D721Med (cell line): Measurements from ENCODE around the gene TMEM184A.
"Not testable (repeated sequence)": the region's sequence is repeated elsewhere in the genome, so short reads cannot be mapped to it uniquely, and the experiment has no call there.

Source experiments
- DNase-seq: peaks from one replicate; pipeline ENCODE4 v3.0.0; 2011; ENCODE audit warnings: low spot score; ENCODE audit not compliant: insufficient read length
- FAIRE-seq: peaks from 2 replicates; lab custom pipeline; 2011; peaks lifted over from hg19 to GRCh38; lab: Jason Lieb, UNC
- TF ChIP-seq, protein P1 (sequence below): IDR thresholded peaks from 2 replicates; pipeline ENCODE4 v1.5.1; 2012; ENCODE audit warnings: mild to moderate bottlenecking, control low read depth; ENCODE audit not compliant: insufficient read depth; ENCODE audit errors: missing control alignments

TMEM184A gene

GRCh38 chr7:1516586-1517251, 39.3 kb downstream of the TMEM184A start:
- TF ChIP-seq, protein P1, sequence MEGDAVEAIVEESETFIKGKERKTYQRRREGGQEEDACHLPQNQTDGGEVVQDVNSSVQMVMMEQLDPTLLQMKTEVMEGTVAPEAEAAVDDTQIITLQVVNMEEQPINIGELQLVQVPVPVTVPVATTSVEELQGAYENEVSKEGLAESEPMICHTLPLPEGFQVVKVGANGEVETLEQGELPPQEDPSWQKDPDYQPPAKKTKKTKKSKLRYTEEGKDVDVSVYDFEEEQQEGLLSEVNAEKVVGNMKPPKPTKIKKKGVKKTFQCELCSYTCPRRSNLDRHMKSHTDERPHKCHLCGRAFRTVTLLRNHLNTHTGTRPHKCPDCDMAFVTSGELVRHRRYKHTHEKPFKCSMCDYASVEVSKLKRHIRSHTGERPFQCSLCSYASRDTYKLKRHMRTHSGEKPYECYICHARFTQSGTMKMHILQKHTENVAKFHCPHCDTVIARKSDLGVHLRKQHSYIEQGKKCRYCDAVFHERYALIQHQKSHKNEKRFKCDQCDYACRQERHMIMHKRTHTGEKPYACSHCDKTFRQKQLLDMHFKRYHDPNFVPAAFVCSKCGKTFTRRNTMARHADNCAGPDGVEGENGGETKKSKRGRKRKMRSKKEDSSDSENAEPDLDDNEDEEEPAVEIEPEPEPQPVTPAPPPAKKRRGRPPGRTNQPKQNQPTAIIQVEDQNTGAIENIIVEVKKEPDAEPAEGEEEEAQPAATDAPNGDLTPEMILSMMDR = no peak
- DNase-seq (no peak), FAIRE-seq (no peak)

DNA sequence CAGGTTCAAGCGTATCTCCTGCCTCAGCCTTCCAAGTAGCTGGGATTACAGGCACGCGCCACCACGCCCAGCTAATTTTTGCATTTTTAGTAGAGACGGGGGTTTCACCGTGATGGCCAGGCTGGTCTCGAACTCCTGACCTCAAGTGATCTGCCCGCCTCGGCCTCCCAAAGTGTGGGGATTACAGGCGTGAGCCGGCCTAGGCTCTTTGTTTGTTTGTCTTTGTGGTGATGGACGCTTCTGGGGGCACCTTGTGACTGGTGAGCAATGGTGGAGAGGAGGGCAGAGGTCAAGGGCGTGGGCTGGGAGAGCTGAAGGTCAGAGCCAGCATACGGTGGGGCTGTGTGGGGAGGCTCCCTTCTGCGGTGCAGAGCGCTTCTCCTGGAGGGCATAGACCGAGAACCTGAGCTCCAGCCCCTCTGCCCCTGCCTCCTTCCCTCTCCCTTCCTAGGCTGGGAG, 40.5 kb downstream of the TMEM184A start:
- FAIRE-seq, DNase-seq: not testable (repeated sequence)

- no peak for DNase-seq
- no peak for FAIRE-seq
- TF ChIP-seq, protein P1 = no peak
These were observed 41.0 kb downstream of the TMEM184A start for GRCh38 chr7:1514995-1515401.

DNA sequence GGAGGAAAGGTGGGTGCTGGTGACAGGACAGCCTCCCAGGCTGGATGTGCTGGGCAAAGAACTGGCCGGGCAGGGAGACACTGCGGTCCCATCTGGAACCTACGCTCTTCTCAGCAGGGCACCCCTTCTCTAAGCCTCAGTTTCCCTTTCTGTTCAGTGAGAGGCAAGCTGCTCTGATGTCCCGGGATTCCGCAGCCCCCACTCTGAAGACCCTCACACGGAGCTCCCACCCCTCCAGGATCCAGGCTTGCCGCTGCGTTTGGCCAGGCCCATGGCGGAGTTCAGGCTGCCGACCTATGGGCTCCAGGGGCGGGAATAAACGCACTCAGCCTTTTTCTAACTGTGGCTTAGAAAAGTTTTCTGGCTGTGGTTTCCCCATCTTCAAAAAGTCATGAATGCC, 41.6 kb downstream of the TMEM184A start:
- TF ChIP-seq, protein P1 = no peak
- FAIRE-seq (no peak), DNase-seq (no peak)

- FAIRE-seq = no peak
- TF ChIP-seq, protein P1 = no peak
- no peak for DNase-seq
These were observed 42.3 kb downstream of the TMEM184A start for GRCh38 chr7:1513657-1514095.

DNA sequence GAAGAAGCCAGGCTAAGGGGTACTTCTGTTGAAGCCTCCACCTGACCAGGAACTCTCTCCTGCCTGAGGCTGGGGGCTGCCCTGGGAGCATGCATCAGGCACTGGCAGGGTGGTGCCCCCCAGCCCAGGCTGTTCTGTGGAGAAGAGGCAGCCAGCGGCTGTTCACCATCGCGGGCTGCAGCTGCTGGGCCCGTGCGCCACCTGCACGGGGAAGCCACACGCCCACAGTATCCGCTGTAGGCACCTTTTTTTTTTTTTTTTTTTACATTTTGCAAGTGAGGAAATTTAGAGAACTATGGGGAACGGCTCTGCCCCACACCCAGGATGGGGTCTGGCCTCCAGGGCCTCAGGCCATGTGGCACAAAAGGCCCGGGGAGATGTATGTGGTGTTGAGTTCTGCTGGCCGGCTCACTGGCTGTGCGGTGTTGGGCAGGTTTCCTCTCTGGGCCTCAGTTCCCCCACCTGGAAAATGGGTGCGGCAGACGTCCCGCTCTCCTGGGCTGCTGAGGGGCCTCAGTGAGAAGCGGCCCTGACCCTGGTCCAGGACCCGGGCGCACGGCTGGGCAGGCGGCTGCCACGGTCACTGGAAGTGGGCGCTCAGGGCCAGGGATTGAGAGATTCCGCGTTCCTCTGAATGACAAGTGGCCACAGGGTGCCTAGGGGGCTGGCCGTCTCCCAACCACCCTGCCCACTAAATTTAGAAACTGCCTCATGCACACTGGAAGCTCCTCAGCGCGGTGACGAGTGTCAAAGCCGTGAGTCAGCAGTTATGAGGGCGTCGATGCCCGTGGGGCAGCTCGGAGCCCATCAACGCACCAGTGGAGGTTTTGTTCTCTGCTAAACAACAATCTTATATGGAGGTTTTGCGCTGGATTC, 43.0 kb downstream of the TMEM184A start:
- no peak for FAIRE-seq
- DNase-seq = no peak
- TF ChIP-seq, protein P1 = no peak

DNA sequence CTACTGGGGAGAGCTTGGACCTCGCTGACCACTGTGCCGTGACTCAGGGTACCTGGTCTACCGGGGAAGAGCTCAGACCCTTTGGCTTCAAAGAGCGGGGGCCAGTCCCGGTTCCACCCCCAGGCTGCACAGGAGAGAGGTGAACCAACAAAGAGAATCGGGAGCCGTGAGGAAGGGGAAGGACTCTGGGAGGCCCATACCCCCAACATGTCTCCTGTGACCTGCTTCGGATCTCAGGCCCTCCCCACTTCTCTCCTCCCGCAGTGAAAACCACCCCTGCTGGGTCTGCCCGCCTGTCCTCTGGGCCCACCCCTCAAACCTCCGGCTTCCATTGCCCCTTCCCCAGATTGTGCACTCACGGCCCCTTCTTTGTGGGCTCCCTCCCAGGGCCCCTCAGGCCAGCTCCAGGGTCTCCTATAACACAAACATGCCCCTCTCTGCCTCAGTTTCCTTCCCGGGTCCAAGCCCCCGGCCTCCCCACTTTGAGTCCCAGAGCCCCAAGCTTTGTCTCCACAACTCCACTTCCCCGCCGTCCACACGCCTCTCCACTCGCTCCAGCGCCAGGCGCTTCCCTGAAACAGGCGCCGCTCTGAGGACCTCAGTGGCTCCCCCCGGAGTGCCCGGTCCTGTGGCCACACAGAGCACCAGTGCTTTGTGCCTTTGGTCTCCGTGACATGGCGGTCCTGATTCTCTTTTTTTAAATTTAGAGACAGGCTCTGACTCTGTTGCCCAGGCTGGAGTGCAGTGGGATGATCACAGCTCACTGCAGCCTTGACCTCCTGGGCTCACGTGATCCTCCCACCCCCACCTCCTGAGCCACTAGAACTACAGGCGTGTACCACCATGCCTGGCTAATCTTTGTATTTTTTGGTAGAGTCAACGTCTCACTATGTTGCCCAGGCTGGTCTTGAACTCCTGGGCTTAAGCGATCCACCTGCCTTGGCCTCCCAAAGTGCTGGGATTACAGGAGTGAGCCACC, 44.3 kb downstream of the TMEM184A start:
- DNase-seq (no peak), FAIRE-seq (no peak)
- TF ChIP-seq, protein P1 = no peak
